ENCODE measurements around the gene MORF4L1.

Gene MORF4L1

DNA sequence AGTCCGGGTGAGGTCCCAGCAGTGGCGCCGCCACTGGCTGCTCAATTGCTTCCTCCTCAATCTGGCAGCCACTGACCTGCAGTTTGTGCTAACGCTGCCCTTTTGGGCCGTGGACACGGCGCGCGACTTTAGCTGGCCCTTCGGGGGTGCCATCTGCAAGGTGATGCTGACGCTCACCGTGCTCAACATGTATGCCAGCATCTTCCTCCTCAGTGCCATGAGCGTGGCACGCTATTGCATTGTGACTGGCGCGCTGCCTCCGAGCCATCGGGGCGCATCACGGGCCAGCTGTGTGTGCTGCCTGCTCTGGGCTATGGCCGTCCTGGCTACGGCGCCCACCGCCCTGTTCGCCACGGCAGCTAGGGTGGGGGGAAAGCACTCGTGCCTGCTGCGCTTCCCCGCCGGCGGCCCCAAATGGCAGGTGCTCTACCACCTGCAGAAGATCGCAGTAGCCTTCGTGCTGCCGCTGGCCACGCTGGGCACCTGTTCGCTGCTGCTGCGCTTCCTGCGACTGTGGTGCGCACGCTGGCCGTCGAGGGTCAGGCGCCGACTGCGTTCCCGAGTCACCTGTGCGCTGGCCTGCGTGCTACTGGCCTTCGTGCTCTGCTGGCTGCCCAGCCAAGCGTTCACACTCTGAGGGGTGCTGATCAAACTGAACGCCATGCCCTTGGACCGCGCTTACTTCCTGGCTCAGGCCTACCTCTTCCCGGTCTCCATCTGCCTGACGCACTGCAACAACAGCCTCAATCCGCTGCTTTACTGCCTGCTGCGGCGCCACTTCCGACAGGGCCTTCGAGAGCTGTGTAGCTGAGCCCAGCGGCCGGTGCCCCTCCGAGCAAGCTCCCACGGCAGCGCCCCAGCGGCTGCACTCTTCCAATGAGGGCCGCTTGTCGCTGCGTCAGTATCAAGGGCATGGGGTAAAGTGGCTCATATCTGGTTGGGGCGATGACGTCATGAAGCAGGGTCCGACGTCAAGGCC, 41.2 kb upstream of the MORF4L1 start:
- TF ChIP-seq, protein P1, sequence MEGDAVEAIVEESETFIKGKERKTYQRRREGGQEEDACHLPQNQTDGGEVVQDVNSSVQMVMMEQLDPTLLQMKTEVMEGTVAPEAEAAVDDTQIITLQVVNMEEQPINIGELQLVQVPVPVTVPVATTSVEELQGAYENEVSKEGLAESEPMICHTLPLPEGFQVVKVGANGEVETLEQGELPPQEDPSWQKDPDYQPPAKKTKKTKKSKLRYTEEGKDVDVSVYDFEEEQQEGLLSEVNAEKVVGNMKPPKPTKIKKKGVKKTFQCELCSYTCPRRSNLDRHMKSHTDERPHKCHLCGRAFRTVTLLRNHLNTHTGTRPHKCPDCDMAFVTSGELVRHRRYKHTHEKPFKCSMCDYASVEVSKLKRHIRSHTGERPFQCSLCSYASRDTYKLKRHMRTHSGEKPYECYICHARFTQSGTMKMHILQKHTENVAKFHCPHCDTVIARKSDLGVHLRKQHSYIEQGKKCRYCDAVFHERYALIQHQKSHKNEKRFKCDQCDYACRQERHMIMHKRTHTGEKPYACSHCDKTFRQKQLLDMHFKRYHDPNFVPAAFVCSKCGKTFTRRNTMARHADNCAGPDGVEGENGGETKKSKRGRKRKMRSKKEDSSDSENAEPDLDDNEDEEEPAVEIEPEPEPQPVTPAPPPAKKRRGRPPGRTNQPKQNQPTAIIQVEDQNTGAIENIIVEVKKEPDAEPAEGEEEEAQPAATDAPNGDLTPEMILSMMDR (IDR thresholded peaks at IDR 0.05; ENCODE audit: low read length): no peak
- no peak for TF ChIP-seq EZH2 (IDR thresholded peaks at IDR 0.05; ENCODE audit: borderline replicate concordance, low read length)
- Histone ChIP-seq H3K27me3 (ENCODE audit: insufficient read depth, low read length) (peaks cover 5% of the 10 kb centered on the region; the same call in 1 of the 2 replicates), H3K79me2 (ENCODE audit: insufficient read depth, low read length) (no peaks in the 10 kb centered on the region), H4K20me1 (ENCODE audit: insufficient read depth, low read length) (no peaks in the 10 kb centered on the region), H3K4me3 (ENCODE audit: low read depth, low read length, poor library complexity, severe bottlenecking) (peak overlapping the region; percentile 28), H3K9me2 (ENCODE audit: low read depth, low read length) (no peaks in the 10 kb centered on the region), H3K4me1 (ENCODE audit: insufficient read depth, low read length, severe bottlenecking) (peaks cover 6% of the 10 kb centered on the region), H2AFZ (ENCODE audit: low read length) (no peak overlapping the region), H3F3A (ENCODE audit: insufficient read depth, low read length) (no peaks in the 10 kb centered on the region), H3K27ac (ENCODE audit: low read depth, low read length, poor library complexity, severe bottlenecking) (no peak overlapping the region), H3K36me3 (ENCODE audit: insufficient read depth, low read length) (no peaks in the 10 kb centered on the region), H3K9ac (ENCODE audit: low read length) (no peak overlapping the region), H3K4me2 (ENCODE audit: low read length) (peak overlapping the region; percentile 48; the same call in 1 of the 2 replicates), H3K9me3 (ENCODE audit: low read length) (no peaks in the 10 kb centered on the region)

DNA sequence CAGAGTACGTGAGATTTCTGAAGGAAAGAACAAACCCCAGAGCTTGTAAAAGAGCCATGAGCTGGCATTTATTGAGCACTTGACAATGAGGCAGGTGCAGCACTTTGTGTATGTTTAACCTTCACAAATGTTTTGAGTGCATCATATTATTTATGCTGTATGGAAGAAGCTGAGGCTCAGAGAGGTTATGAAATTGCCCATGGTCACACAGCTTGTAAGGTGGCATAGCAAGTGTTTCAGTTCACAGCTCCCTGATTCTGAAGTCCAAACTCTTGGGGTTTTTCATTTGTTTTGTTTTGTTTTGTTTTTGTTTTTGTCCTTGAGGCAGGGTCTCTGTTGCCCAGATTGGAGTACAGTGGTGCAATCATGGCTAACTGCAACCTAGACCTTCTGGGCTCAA, 36.4 kb upstream of the MORF4L1 start:
- Histone ChIP-seq H3K9me3 (ENCODE audit: low read length) (no peaks in the 10 kb centered on the region), H3K36me3 (ENCODE audit: insufficient read depth, low read length) (no peaks in the 10 kb centered on the region), H3K9me2 (ENCODE audit: low read depth, low read length) (no peaks in the 10 kb centered on the region), H3K4me3 (ENCODE audit: low read depth, low read length, poor library complexity, severe bottlenecking) (no peak overlapping the region), H3K27ac (ENCODE audit: low read depth, low read length, poor library complexity, severe bottlenecking) (no peak overlapping the region), H3K4me2 (ENCODE audit: low read length) (no peak overlapping the region), H3K27me3 (ENCODE audit: insufficient read depth, low read length) (no peaks in the 10 kb centered on the region), H2AFZ (ENCODE audit: low read length) (no peak overlapping the region), H3K9ac (ENCODE audit: low read length) (no peak overlapping the region), H3K79me2 (ENCODE audit: insufficient read depth, low read length) (no peaks in the 10 kb centered on the region), H4K20me1 (ENCODE audit: insufficient read depth, low read length) (no peaks in the 10 kb centered on the region), H3K4me1 (ENCODE audit: insufficient read depth, low read length, severe bottlenecking) (peaks cover 11% of the 10 kb centered on the region), H3F3A (ENCODE audit: insufficient read depth, low read length) (no peaks in the 10 kb centered on the region)
- TF ChIP-seq EZH2 (IDR thresholded peaks at IDR 0.05; ENCODE audit: borderline replicate concordance, low read length): no peak
- TF ChIP-seq, protein P1 (IDR thresholded peaks at IDR 0.05; ENCODE audit: low read length): no peak

DNA sequence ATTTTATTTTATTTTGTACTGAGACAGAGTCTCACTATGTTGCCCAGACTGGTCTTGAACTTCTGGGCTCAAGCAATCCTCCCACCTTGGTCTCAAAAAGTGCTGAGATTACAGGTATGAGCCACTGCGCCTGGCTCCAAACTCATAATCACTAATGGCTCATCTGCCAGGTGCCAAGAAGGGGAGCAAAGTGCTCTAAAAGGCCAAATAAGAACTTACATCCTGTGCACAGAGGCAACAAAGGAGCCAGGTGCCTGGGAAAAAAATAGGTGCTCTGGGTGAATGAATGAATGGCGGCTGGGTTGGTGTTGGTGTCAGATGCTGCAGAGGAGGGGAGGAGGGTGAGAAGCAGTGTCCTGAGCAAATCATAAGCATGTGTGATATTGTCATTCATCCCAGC, 35.6 kb upstream of the MORF4L1 start:
- no peak overlapping the region for H3K27ac ChIP-seq (ENCODE audit: low read depth, low read length, poor library complexity, severe bottlenecking)
- TF ChIP-seq, protein P1 (IDR thresholded peaks at IDR 0.05; ENCODE audit: low read length): no peak
- no peak for TF ChIP-seq EZH2 (IDR thresholded peaks at IDR 0.05; ENCODE audit: borderline replicate concordance, low read length)
- peaks cover 19% of the 10 kb centered on the region for H3K4me1 ChIP-seq (ENCODE audit: insufficient read depth, low read length, severe bottlenecking)
- no peak overlapping the region for H3K4me3 ChIP-seq (ENCODE audit: low read depth, low read length, poor library complexity, severe bottlenecking)
- H3K79me2 ChIP-seq (ENCODE audit: insufficient read depth, low read length): no peaks in the 10 kb centered on the region
- no peaks in the 10 kb centered on the region for H4K20me1 ChIP-seq (ENCODE audit: insufficient read depth, low read length)
- H3F3A ChIP-seq (ENCODE audit: insufficient read depth, low read length): no peaks in the 10 kb centered on the region
- H3K36me3 ChIP-seq (ENCODE audit: insufficient read depth, low read length): no peaks in the 10 kb centered on the region
- no peaks in the 10 kb centered on the region for H3K27me3 ChIP-seq (ENCODE audit: insufficient read depth, low read length)
- H2AFZ ChIP-seq (ENCODE audit: low read length): no peak overlapping the region
- H3K9me3 ChIP-seq (ENCODE audit: low read length): no peaks in the 10 kb centered on the region
- no peak overlapping the region for H3K4me2 ChIP-seq (ENCODE audit: low read length)
- no peak overlapping the region for H3K9ac ChIP-seq (ENCODE audit: low read length)
- no peaks in the 10 kb centered on the region for H3K9me2 ChIP-seq (ENCODE audit: low read depth, low read length)

Measured in OCI-LY1 (cell line).